ENCODE measurements around the gene PRAF2. TPM values are rescaled to one million over a fixed set of nuclear protein-coding genes. Genes with fewer than 3 reads are reported as not detected.

The PRAF2 gene
- total RNA-seq, 1 donor from 2014 or later: 7.1 TPM

GRCh38 chrX:49054073-49054762 is 19.6 kb downstream of the PRAF2 start:
- no peak for DNase-seq (ENCODE audit: missing footprints)
- ATAC-seq: no peak
- intact Hi-C loops (cut with DNase I): no loop called here

GRCh38 chrX:49053223-49054072 is 20.4 kb downstream of the PRAF2 start:
- no peak for DNase-seq (ENCODE audit: missing footprints)
- intact Hi-C loops (cut with DNase I): no loop called here
- peak; percentile 78 for ATAC-seq

- ATAC-seq (no peak), DNase-seq (ENCODE audit: missing footprints) (no peak)
- intact Hi-C loops (cut with DNase I): loop anchor here (5.0 kb wide), 2 partner anchors 42 to 87 kb away; partner anchors contain the start of genes GRIPAP1 and OTUD5
Observed at GRCh38 chrX:49043987-49044281, 29.9 kb downstream of the PRAF2 start.

GRCh38 chrX:49043220-49043986 is 30.4 kb downstream of the PRAF2 start, which contains the start of gene TFE3:
Gene TFE3 (minus strand): TSS chrX:49043357. CDS start chrX:49043226, 131 bp downstream.
- intact Hi-C loops (cut with DNase I): loop anchor here (5.0 kb wide), 2 partner anchors 41 to 86 kb away; partner anchors contain the start of genes GRIPAP1 and OTUD5
- DNase-seq (ENCODE audit: missing footprints): peak; percentile 99
- ATAC-seq: peak; percentile 94

GRCh38 chrX:49042581-49043219 is 31.1 kb downstream of the PRAF2 start:
- ATAC-seq (no peak), DNase-seq (ENCODE audit: missing footprints) (no peak)
- intact Hi-C loops (cut with DNase I): loop anchor here (5.0 kb wide), 2 partner anchors 40 to 85 kb away; partner anchors contain the start of genes GRIPAP1 and OTUD5

- intact Hi-C loops (cut with DNase I): loop anchor here (5.0 kb wide), 2 partner anchors 40 to 85 kb away; partner anchors contain the start of genes GRIPAP1 and OTUD5
- ATAC-seq: no peak
- DNase-seq (ENCODE audit: missing footprints): no peak
Observed at GRCh38 chrX:49041744-49042580, 31.8 kb downstream of the PRAF2 start.

GRCh38 chrX:49040376-49040955 is 33.3 kb downstream of the PRAF2 start:
- intact Hi-C loops (cut with DNase I): loop anchor here (5.0 kb wide), 2 partner anchors 38 to 83 kb away; partner anchors contain the start of genes GRIPAP1 and OTUD5
- DNase-seq (ENCODE audit: missing footprints) (no peak), ATAC-seq (no peak)

GRCh38 chrX:49039598-49040375 is 34.0 kb downstream of the PRAF2 start:
- intact Hi-C loops (cut with DNase I): loop anchor here (5.0 to 10.0 kb wide), 3 partner anchors 37 to 82 kb away; partner anchors contain the start of genes GRIPAP1 and OTUD5
- peak; percentile 26 for ATAC-seq
- DNase-seq (ENCODE audit: missing footprints): peak; percentile 82

GRCh38 chrX:49037883-49038475 is 35.8 kb downstream of the PRAF2 start:
- ATAC-seq (no peak), DNase-seq (ENCODE audit: missing footprints) (no peak)
- intact Hi-C loops (cut with DNase I): loop anchor here (10.0 kb wide), 1 partner anchor 53 kb away; no protein-coding TSS in a partner anchor

GRCh38 chrX:49030283-49030682 is 43.5 kb downstream of the PRAF2 start:
- intact Hi-C loops (cut with DNase I): loop anchor here (10.0 kb wide), 1 partner anchor 45 kb away; no protein-coding TSS in a partner anchor
- no peak for ATAC-seq
- DNase-seq (ENCODE audit: missing footprints): no peak

- ATAC-seq (no peak), DNase-seq (ENCODE audit: missing footprints) (no peak)
- intact Hi-C loops (cut with DNase I): loop anchor here (10.0 kb wide), 1 partner anchor 45 kb away; no protein-coding TSS in a partner anchor
Observed at GRCh38 chrX:49029876-49030275, 43.9 kb downstream of the PRAF2 start.

Other genes with a start within 250 kb of the PRAF2 start
- not detected for gene ERAS, start 247.5 kb downstream of the PRAF2 start, total RNA-seq
- not detected for gene PCSK1N, start 238.4 kb downstream of the PRAF2 start, total RNA-seq
- gene TIMM17B, start 176.2 kb downstream of the PRAF2 start, total RNA-seq: 80.5 TPM
- 58.6 TPM for gene PQBP1, start 176.1 kb downstream of the PRAF2 start, total RNA-seq
- 11.6 TPM for gene SLC35A2, start 162.4 kb downstream of the PRAF2 start, total RNA-seq
- gene PIM2, start 155.0 kb downstream of the PRAF2 start, total RNA-seq: 3.2 TPM
- 19.8 TPM for gene OTUD5, start 116.4 kb downstream of the PRAF2 start, total RNA-seq
- 0.68 TPM for gene KCND1, start 102.2 kb downstream of the PRAF2 start, total RNA-seq
- 20.1 TPM for gene GRIPAP1, start 71.7 kb downstream of the PRAF2 start, total RNA-seq
- 24.8 TPM for gene TFE3, start 30.6 kb downstream of the PRAF2 start, total RNA-seq
- 1.4 TPM for gene CCDC120, start 15.0 kb downstream of the PRAF2 start, total RNA-seq
- gene WDR45, start 5.9 kb upstream of the PRAF2 start, total RNA-seq: 67.1 TPM
- 19.0 TPM for gene GPKOW, start 49.7 kb upstream of the PRAF2 start, total RNA-seq
- 4.3 TPM for gene MAGIX, start 88.8 kb upstream of the PRAF2 start, total RNA-seq
- gene PLP2, start 97.9 kb upstream of the PRAF2 start, total RNA-seq: 67.0 TPM
- 15.1 TPM for gene PRICKLE3, start 112.4 kb upstream of the PRAF2 start, total RNA-seq
- 1.8 TPM for gene SYP, start 126.2 kb upstream of the PRAF2 start, total RNA-seq
- not detected for gene CACNA1F, start 159.3 kb upstream of the PRAF2 start, total RNA-seq
- 10.8 TPM for gene CCDC22, start 161.5 kb upstream of the PRAF2 start, total RNA-seq
- not detected for gene FOXP3, start 190.7 kb upstream of the PRAF2 start, total RNA-seq
- 19.5 TPM for gene PPP1R3F, start 195.8 kb upstream of the PRAF2 start, total RNA-seq
- gene GAGE10, start 229.6 kb upstream of the PRAF2 start, total RNA-seq: not detected
- not detected for gene GAGE12J, start 248.0 kb upstream of the PRAF2 start, total RNA-seq

Measured in Right ventricle myocardium inferior (tissue), 1 donor.